ENCODE measurements around the gene EEFSEC.

EEFSEC gene

DNA sequence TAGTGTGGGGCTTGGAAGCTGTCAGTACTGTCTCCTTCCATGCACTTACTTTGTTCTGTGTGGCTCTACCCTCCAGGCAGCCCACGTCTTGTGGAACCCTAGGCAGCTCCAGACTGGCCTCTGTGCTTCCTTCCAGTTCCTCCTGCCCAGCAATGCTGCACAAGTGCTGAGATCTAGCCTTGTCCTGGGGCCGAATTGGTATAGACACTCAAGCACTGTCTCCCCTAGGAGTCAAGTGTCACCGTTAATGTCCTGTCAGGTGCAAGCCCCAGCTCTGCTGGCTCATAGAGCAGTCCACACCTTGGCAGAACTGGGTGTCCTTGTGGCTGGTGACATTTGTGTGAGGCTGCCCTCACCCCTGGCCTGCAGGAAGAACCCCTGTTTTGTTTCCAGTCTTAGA, 130.1 kb downstream of the EEFSEC start:
- no peak for DNase-seq (ENCODE audit: low spot score)
- CTCF ChIA-PET: no interaction called here
- no peak overlapping the region for H3K27ac ChIP-seq

DNA sequence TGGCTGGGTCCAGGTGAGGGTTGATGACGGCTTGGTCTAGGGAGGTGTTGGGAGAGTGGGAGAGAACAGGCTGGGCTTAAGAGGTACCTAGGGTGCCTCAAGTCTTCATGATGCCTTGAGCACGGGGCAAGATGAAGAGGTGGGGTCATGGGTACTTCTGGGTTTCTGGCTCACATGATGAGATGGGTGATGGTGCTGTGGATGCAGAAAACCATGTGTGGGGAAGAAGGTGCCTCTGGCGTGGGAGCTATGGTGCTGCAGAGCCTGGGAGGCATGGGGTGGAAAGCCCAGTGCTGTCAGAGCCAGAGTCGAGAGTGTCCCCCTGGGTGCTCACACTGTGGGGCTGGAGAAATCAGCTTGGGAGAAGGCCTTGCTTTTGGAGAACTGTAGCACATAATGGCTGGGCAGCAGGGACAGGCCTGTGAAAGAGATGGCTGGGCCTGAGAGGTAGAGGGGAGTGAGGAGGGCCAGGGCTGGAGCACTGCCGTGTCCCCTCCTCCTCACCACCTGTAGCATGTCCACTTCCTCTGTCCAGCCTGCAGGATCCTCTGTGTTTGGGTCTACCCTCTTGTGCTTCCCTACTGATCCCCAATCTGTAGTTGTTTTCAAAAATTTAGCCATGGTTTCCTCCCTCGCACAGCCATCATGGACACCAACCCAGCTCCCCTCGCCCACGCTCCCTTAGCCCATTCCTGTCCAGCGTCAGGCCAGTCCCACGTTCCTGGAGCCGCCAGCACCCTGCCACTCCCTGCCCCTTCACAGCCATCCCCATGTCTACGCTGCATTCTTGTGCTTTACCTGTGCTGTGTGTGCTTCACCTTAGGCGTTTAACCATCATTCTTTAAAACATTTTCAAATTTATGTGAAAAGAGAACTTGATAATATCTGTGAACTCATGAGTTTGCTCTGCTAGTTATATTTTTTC, 132.0 kb downstream of the EEFSEC start:
- TF ChIP-seq, protein P1, sequence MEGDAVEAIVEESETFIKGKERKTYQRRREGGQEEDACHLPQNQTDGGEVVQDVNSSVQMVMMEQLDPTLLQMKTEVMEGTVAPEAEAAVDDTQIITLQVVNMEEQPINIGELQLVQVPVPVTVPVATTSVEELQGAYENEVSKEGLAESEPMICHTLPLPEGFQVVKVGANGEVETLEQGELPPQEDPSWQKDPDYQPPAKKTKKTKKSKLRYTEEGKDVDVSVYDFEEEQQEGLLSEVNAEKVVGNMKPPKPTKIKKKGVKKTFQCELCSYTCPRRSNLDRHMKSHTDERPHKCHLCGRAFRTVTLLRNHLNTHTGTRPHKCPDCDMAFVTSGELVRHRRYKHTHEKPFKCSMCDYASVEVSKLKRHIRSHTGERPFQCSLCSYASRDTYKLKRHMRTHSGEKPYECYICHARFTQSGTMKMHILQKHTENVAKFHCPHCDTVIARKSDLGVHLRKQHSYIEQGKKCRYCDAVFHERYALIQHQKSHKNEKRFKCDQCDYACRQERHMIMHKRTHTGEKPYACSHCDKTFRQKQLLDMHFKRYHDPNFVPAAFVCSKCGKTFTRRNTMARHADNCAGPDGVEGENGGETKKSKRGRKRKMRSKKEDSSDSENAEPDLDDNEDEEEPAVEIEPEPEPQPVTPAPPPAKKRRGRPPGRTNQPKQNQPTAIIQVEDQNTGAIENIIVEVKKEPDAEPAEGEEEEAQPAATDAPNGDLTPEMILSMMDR (conservative IDR thresholded peaks at IDR 0.05; ENCODE audit: low read depth): no peak
- no peak overlapping the region for H3K27ac ChIP-seq
- ChIA-PET CTCF (interaction anchor here (0.5 to 0.6 kb wide), 2 partner anchors 99 to 1587 kb away, joined by 3 read pairs; no protein-coding TSS in a partner anchor), POLR2A (ENCODE audit: low non-redundant PET) (no interaction called here)
- no peak for DNase-seq (ENCODE audit: low spot score)

More for the DNA sequence above, 130.1 kb downstream of the EEFSEC start:
- POLR2A ChIA-PET (ENCODE audit: low non-redundant PET): no interaction called here
- TF ChIP-seq, protein P1 (conservative IDR thresholded peaks at IDR 0.05; ENCODE audit: low read depth): no peak

DNA sequence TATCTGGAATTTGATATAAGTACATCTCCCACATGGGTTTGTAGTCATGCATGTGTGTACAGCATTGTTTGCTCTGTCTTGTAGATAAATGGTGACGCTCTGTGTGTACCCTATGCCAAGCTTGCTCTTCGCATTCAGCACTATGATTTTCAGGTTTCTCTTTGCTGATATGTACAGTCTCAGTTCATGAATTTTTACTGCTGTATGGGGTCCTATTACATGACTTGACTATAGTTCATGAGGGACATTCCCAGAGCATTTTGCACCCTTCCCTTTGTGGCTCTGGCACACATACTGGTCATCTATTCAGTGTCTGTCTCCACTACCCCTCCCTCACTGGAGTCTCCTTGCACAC, 132.7 kb downstream of the EEFSEC start:
- no peak for DNase-seq (ENCODE audit: low spot score)
- H3K27ac ChIP-seq: no peak overlapping the region
- POLR2A ChIA-PET (ENCODE audit: low non-redundant PET): no interaction called here
- CTCF ChIA-PET: interaction anchor here (0.6 to 0.7 kb wide), 2 partner anchors 173 to 1587 kb away, joined by 3 read pairs; no protein-coding TSS in a partner anchor
- TF ChIP-seq, protein P1 (conservative IDR thresholded peaks at IDR 0.05; ENCODE audit: low read depth): no peak

DNA sequence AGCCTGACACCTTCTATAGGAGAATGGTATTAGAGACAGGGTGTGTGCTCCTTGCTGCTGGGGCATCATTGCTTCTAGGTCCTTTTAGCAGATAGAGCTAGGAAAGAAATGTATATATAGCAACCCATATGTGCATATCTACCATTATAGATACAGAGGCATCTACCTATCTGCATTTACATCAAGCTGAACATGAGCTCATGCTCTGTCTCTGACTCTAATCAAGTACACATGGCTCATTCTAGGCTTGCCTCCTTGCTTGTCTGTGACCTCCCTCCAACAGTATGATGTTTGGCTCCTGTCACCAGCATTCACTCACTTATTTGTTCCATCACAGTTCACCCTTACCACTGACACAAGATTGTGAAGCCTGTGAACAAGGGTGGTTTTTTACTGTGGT, 133.4 kb downstream of the EEFSEC start:
- TF ChIP-seq, protein P1 (conservative IDR thresholded peaks at IDR 0.05; ENCODE audit: low read depth): no peak
- H3K27ac ChIP-seq: no peak overlapping the region
- ChIA-PET POLR2A (ENCODE audit: low non-redundant PET) (no interaction called here), CTCF (interaction anchor here (0.6 to 0.7 kb wide), 2 partner anchors 34 to 174 kb away, joined by 3 read pairs; no protein-coding TSS in a partner anchor)
- no peak for DNase-seq (ENCODE audit: low spot score)

DNA sequence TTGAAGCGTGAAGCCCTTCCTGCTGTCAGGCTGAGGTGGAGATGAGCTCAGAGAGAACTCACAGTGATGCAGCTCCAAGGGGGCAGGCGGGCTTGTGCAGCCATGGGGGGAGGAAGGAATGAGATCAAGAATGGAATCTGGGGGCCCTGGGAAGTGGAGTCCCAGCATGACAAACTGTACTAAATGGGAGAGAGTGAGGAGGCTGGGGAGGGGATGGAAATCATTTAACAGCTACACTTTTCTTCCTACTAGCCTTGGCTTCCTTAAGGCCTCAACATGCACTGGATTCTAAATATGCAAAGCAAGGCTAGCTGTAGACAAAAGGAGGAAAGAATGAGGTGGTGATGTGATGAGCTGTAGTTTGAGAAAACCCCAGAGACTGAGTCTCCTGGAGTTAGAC, 133.9 kb downstream of the EEFSEC start:
- CTCF ChIA-PET: interaction anchor here (0.6 kb wide), 1 partner anchor 34 kb away, joined by 3 read pairs; no protein-coding TSS in a partner anchor
- TF ChIP-seq, protein P1 (conservative IDR thresholded peaks at IDR 0.05; ENCODE audit: low read depth): no peak

DNA sequence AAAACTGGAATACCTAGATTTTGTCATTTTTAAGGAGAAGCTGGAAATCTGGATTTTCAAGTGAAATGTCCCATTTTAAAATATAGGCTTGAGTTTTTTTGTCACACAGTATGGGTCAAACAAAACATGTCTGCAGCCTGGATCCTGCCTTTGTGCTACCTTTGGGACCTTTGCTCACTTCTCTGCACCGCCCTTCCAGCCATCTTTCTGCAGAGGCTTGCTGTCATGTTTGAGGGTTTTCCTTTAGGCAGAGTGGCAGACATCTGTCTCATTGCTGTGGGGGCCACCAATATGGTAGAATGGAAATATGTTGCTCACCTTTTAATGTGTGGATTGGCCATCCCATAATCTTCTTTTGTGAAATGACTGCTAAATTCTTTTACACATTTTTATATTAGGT, 136.3 kb downstream of the EEFSEC start:
- no peak overlapping the region for H3K27ac ChIP-seq
- no peak for DNase-seq (ENCODE audit: low spot score)
- TF ChIP-seq, protein P1 (conservative IDR thresholded peaks at IDR 0.05; ENCODE audit: low read depth): no peak
- CTCF ChIA-PET: no interaction called here
- POLR2A ChIA-PET (ENCODE audit: low non-redundant PET): no interaction called here

More for the DNA sequence above, 133.9 kb downstream of the EEFSEC start:
- POLR2A ChIA-PET (ENCODE audit: low non-redundant PET): no interaction called here
- no peak for DNase-seq (ENCODE audit: low spot score)
- no peak overlapping the region for H3K27ac ChIP-seq

Data from RWPE1 (cell line).